H1 (cell line): ENCODE results near the gene TRAF3.

Source experiments
- GTF2F1 ChIP-seq: IDR thresholded peaks from 2 replicates; pipeline ENCODE4 v1.6.1; 2012; ENCODE audit warnings: low read depth, low read length, improper control_type of control experiment, borderline replicate concordance
- POLR2A ChIP-seq, 2 experiments: IDR thresholded peaks; 1 replicate in 1 of 2; 2 replicates in 1 of 2; pipeline ENCODE4 v1.6.1; 2011; ENCODE audit warnings: low read depth in 2 of 2, low read length in 2 of 2, mild to moderate bottlenecking in 2 of 2; ENCODE audit errors: control extremely low read depth in 1 of 2
- RAD21 ChIP-seq, 2 experiments: IDR thresholded peaks in 1 of 2; conservative IDR thresholded peaks in 1 of 2; 2 replicates each; pipeline ENCODE4 v1.6.1; 2011; ENCODE audit warnings: low read depth in 2 of 2, low read length in 2 of 2, improper control_type of control experiment in 1 of 2, inconsistent platforms in 1 of 2, mild to moderate bottlenecking in 1 of 2, moderate library complexity in 1 of 2
- SIN3A ChIP-seq, 2 experiments: IDR thresholded peaks in 1 of 2; conservative IDR thresholded peaks in 1 of 2; 2 replicates each; pipeline ENCODE4 v1.6.1; 2011 to 2012; ENCODE audit warnings: low read length in 2 of 2, improper control_type of control experiment in 1 of 2, low read depth in 1 of 2, mild to moderate bottlenecking in 1 of 2
- SP2 ChIP-seq: IDR thresholded peaks from 2 replicates; pipeline ENCODE4 v1.6.1; 2012; ENCODE audit warnings: mild to moderate bottlenecking, low read length, inconsistent platforms
- TF ChIP-seq, protein P1 (sequence below), 3 experiments: IDR thresholded peaks; 1 replicate in 2 of 3; 2 replicates in 1 of 3; pipeline versions ENCODE4 v1.5.1 to v1.6.1; 2011; ENCODE audit warnings: low read length in 3 of 3, mild to moderate bottlenecking in 3 of 3, inconsistent platforms in 2 of 3, low read depth in 1 of 3, moderate library complexity in 1 of 3; ENCODE audit not compliant: insufficient read depth in 1 of 3; ENCODE audit errors: control extremely low read depth in 1 of 3

DNA sequence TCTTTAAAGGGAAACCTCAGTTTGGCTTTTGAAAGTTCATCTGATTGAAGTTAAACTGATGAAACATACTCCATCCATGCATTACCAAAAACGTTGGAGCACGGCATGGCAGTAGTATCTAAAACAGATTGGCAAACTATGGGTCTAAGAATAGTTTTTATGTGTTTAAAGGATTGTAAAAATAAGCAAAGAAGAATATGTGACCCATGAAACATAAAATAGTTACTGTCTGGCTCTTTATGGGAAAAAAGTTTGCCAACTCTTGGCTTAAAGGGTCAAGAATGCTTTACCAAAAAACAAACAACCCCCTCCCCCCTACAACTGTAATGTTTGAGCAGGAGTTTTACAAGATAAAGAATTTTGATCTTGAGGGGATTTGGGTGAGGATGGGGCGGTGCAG, 32.6 kb downstream of the TRAF3 start:
- TF ChIP-seq GTF2F1 (no peak), POLR2A (IDR thresholded peaks at IDR 0.05; ENCODE audit: control extremely low read depth in 1 of 2, low read depth in 2 of 2, low read length in 2 of 2) (no peak), SIN3A (conservative IDR thresholded peaks at IDR 0.05 in 1 of 2, IDR thresholded peaks at IDR 0.05 in 1 of 2; ENCODE audit: low read depth in 1 of 2, low read length in 2 of 2) (no peak), RAD21 (IDR thresholded peaks at IDR 0.05 in 1 of 2, conservative IDR thresholded peaks at IDR 0.05 in 1 of 2; ENCODE audit: low read depth in 2 of 2, low read length in 2 of 2) (no peak), SP2 (no peak)
- TF ChIP-seq, protein P1, sequence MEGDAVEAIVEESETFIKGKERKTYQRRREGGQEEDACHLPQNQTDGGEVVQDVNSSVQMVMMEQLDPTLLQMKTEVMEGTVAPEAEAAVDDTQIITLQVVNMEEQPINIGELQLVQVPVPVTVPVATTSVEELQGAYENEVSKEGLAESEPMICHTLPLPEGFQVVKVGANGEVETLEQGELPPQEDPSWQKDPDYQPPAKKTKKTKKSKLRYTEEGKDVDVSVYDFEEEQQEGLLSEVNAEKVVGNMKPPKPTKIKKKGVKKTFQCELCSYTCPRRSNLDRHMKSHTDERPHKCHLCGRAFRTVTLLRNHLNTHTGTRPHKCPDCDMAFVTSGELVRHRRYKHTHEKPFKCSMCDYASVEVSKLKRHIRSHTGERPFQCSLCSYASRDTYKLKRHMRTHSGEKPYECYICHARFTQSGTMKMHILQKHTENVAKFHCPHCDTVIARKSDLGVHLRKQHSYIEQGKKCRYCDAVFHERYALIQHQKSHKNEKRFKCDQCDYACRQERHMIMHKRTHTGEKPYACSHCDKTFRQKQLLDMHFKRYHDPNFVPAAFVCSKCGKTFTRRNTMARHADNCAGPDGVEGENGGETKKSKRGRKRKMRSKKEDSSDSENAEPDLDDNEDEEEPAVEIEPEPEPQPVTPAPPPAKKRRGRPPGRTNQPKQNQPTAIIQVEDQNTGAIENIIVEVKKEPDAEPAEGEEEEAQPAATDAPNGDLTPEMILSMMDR (IDR thresholded peaks at IDR 0.05; ENCODE audit: control extremely low read depth in 1 of 3, insufficient read depth in 1 of 3, low read depth in 1 of 3, low read length in 3 of 3), result no peak
